Measurements from ENCODE around the gene AQP2. TPM values are rescaled to one million over a fixed set of nuclear protein-coding genes. Genes with fewer than 3 reads are reported as not detected.

Gene AQP2
- total RNA-seq, 1 donor from 2014 or later = not detected

DNA sequence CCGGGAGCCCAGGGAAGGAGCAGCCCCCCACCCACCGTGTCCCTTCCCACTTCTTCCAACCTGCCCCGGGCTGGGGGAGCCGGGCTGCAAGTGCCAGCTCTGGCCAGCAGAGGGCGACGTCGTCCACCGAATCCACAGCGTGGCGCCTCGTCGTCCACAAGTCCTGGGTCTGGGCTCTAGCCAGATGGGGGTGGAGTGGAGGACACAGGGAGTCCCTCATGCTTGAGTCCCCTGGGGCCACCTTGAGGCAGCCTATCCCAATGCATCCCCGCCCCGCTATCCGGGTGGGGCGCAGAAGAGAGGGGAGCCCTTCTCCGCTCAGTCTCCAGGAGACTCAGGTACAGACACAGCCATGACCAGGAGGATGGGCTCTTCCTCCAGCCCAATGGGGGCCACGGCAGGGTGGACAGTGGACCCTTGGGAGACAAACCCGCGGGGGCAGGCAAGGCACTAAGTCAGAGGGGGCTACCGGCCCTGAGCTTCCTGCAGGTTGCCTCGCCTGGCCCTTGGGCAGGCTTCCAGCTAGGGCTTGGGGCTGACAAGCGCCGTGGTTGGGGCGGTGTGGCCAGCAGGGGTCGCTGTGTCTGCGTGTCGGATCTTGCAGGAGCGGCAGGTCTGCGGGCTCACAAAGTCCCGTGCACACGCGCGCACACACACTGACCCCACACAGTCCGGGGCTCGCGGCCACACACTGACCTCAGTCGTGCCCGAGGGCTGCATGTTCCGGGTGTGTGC, 16.7 kb downstream of the AQP2 start:
- Mint-ChIP-seq H3K4me1 (ENCODE audit: low read depth) (no peaks in the 10 kb centered on the region), H3K4me3 (peak overlapping the region; percentile 67), H3K27ac (peak overlapping the region; percentile 69), H3K36me3 (ENCODE audit: low read depth) (no peaks in the 10 kb centered on the region), H3K9me3 (no peaks in the 10 kb centered on the region), H3K27me3 (ENCODE audit: insufficient read depth) (peaks cover 34% of the 10 kb centered on the region)
- DNase-seq (ENCODE audit: low spot score) = peak; percentile 83
- intact Hi-C loops (cut with micrococcal nuclease) = loop anchor here (1.0 to 5.0 kb wide), 8 partner anchors 22 to 208 kb away; partner anchors contain the start of gene RACGAP1

DNA sequence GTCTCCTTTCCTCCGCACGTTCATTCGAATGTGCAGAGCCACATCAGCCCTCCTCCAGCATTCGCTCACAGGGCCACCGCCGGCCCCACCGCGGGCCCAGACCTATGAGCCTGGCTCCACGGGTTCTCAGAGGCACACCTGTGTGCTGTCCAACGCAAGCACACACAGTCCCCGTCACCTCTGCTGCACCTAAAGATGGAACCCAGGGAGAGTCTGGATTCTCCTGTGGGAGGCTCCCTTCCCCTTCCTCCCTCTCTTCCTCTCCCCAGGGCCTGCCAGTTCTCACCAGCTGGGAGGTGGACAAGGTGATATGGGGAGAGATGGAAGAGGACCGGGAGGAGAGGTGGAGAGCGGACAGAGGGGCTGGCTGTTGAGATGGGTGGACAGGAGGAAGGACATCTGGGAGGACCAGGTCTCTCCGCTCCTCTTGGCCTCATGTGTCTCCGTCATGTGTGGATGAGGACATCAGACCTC, 17.3 kb downstream of the AQP2 start:
- peaks cover 30% of the 10 kb centered on the region for H3K27me3 Mint-ChIP-seq (ENCODE audit: insufficient read depth)
- peak overlapping the region; percentile 52 for H3K4me3 Mint-ChIP-seq
- DNase-seq (ENCODE audit: low spot score) = no peak
- no peak overlapping the region for H3K27ac Mint-ChIP-seq
- H3K9me3 Mint-ChIP-seq = no peaks in the 10 kb centered on the region
- intact Hi-C loops (cut with micrococcal nuclease) = loop anchor here (1.0 to 5.0 kb wide), 8 partner anchors 23 to 207 kb away; partner anchors contain the start of gene RACGAP1
- H3K4me1 Mint-ChIP-seq (ENCODE audit: low read depth) = no peaks in the 10 kb centered on the region
- H3K36me3 Mint-ChIP-seq (ENCODE audit: low read depth) = no peaks in the 10 kb centered on the region

GRCh38 chr12:49968471-49968870, 17.9 kb downstream of the AQP2 start:
- intact Hi-C loops (cut with micrococcal nuclease) = loop anchor here (5.0 kb wide), 1 partner anchor 191 kb away; no protein-coding TSS in a partner anchor
- no peaks in the 10 kb centered on the region for H3K4me1 Mint-ChIP-seq (ENCODE audit: low read depth)
- no peak for DNase-seq (ENCODE audit: low spot score)
- no peaks in the 10 kb centered on the region for H3K9me3 Mint-ChIP-seq
- peaks cover 24% of the 10 kb centered on the region for H3K27me3 Mint-ChIP-seq (ENCODE audit: insufficient read depth)
- H3K4me3 Mint-ChIP-seq = no peak overlapping the region
- no peak overlapping the region for H3K27ac Mint-ChIP-seq
- no peaks in the 10 kb centered on the region for H3K36me3 Mint-ChIP-seq (ENCODE audit: low read depth)

GRCh38 chr12:49969027-49969426, 18.5 kb downstream of the AQP2 start:
- peaks cover 20% of the 10 kb centered on the region for H3K27me3 Mint-ChIP-seq (ENCODE audit: insufficient read depth)
- no peaks in the 10 kb centered on the region for H3K4me1 Mint-ChIP-seq (ENCODE audit: low read depth)
- intact Hi-C loops (cut with micrococcal nuclease) = loop anchor here (5.0 kb wide), 1 partner anchor 192 kb away; no protein-coding TSS in a partner anchor
- H3K4me3 Mint-ChIP-seq = no peak overlapping the region
- no peaks in the 10 kb centered on the region for H3K36me3 Mint-ChIP-seq (ENCODE audit: low read depth)
- no peak for DNase-seq (ENCODE audit: low spot score)
- no peaks in the 10 kb centered on the region for H3K9me3 Mint-ChIP-seq
- H3K27ac Mint-ChIP-seq = no peak overlapping the region

DNA sequence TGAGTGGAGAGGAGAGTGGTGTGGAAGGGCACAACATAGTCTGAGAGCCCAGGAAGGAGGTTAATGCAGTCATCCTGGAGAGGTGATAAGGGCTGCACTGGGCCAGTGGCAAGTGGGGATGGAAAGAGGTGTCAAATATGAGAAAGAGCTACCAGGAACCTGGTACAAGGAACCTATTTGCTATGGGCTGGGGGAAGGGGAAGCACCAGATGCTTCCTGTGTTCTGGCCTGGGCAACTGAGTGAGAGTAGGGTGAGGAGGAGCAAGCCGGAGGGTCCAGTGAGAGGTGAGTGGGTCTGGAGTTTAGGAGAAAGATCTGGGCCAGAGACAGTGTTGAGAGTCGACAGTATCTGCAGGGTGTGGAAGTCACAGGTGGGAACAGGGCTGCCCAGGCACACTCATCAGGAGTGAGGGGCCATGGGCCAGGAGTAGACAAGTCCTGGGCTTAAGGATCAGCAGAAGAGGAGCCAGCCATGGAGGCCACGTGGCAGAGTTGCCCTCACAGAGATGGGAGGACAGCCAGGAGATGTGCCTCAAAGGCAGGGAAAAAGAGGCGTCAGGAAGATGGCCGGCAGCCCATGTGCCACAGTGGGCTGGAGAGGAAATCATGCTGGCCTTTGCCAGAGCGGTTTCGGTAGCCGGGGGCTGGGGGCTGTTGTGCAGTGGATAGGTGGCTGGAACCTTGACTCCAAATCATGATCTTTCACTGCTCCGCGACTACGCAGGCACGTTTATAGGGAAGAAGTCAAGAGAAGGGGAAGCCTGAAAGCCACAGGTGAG, 19.3 kb downstream of the AQP2 start:
- Mint-ChIP-seq H3K9me3 (no peaks in the 10 kb centered on the region), H3K27me3 (ENCODE audit: insufficient read depth) (peaks cover 13% of the 10 kb centered on the region), H3K36me3 (ENCODE audit: low read depth) (no peaks in the 10 kb centered on the region)

GRCh38 chr12:49970658-49971057, 20.1 kb downstream of the AQP2 start:
- Mint-ChIP-seq H3K4me1 (ENCODE audit: low read depth) (no peaks in the 10 kb centered on the region), H3K9me3 (no peaks in the 10 kb centered on the region), H3K27ac (no peak overlapping the region), H3K27me3 (ENCODE audit: insufficient read depth) (peaks cover 8% of the 10 kb centered on the region), H3K36me3 (ENCODE audit: low read depth) (no peaks in the 10 kb centered on the region), H3K4me3 (no peak overlapping the region)
- DNase-seq (ENCODE audit: low spot score) = no peak
- intact Hi-C loops (cut with micrococcal nuclease) = no loop called here

More for the DNA sequence above, 19.3 kb downstream of the AQP2 start:
- Mint-ChIP-seq H3K27ac (no peak overlapping the region), H3K4me3 (no peak overlapping the region), H3K4me1 (ENCODE audit: low read depth) (no peaks in the 10 kb centered on the region)
- no peak for DNase-seq (ENCODE audit: low spot score)
- intact Hi-C loops (cut with micrococcal nuclease) = loop anchor here (5.0 kb wide), 1 partner anchor 193 kb away; no protein-coding TSS in a partner anchor

GRCh38 chr12:49971141-49971540, 20.6 kb downstream of the AQP2 start:
- Mint-ChIP-seq H3K36me3 (ENCODE audit: low read depth) (no peaks in the 10 kb centered on the region), H3K9me3 (no peaks in the 10 kb centered on the region), H3K4me1 (ENCODE audit: low read depth) (no peaks in the 10 kb centered on the region), H3K27me3 (ENCODE audit: insufficient read depth) (peaks cover 6% of the 10 kb centered on the region), H3K27ac (no peak overlapping the region), H3K4me3 (no peak overlapping the region)
- intact Hi-C loops (cut with micrococcal nuclease) = no loop called here
- no peak for DNase-seq (ENCODE audit: low spot score)

DNA sequence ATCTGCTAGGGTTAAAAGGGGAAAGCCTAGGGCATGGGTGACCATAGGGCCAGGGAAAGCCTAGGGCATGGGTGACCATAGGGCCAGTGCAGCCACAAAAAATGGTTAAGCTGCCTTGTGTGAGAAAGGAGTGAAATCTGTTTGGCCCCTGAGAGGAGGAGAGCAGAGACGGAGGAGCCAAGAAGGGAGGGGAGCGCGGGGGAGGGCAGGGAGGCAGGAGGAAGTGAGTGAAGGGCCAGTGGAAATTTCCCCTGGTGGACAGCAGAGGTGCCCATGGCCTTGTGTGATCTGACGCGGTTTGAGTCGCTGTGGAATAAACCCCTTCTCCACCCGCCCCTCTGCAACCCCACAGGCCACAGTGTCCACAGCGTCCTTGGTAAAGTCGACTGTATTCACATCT, 21.6 kb downstream of the AQP2 start:
- Mint-ChIP-seq H3K36me3 (ENCODE audit: low read depth) (no peaks in the 10 kb centered on the region), H3K27ac (no peak overlapping the region), H3K9me3 (no peaks in the 10 kb centered on the region), H3K4me3 (no peak overlapping the region), H3K27me3 (ENCODE audit: insufficient read depth) (peaks cover 1% of the 10 kb centered on the region), H3K4me1 (ENCODE audit: low read depth) (no peaks in the 10 kb centered on the region)
- no peak for DNase-seq (ENCODE audit: low spot score)
- intact Hi-C loops (cut with micrococcal nuclease) = no loop called here

DNA sequence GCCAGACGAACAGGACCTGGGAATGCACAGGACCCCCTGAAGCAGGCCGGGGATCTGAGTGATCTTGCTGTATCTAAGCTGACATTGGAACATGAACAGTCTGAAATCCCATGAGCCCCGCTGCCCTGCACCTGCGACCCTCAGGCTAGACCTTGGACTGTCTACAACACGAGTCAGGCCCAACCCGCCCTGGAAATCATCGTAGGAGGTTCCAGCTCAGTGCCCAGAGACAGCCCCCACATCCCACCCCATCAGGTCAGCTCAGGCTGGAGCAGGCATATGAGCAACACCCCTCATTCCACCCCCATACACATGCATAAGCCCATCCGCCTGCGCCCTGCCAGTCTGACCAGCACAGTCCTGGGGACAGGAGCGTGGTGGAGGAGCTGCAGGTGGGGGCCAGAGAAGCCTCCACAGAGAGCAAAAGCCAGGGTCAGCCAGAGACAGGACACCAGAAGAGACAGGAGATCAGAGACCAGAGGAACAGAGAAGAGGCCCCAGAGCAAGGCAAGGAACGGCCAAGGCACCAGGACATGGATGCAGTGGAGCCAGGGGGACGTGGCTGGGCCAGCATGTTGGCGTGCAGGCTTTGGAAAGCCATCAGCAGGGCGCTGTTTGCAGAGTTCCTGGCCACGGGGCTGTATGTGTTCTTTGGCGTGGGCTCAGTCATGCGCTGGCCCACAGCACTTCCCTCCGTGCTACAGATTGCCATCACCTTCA, 22.3 kb downstream of the AQP2 start, which contains the start of gene AQP6:
Gene AQP6, plus strand, starts transcription at position 307 of the 720 bp plus-strand sequence. Its CDS starts 227 bp downstream, at position 534.
- Mint-ChIP-seq H3K36me3 (ENCODE audit: low read depth) (no peaks in the 10 kb centered on the region), H3K4me3 (no peak within 1 kb of the TSS), H3K4me1 (ENCODE audit: low read depth) (no peaks in the 10 kb centered on the region), H3K27ac (no peak within 1 kb of the TSS), H3K27me3 (ENCODE audit: insufficient read depth) (no peaks in the 10 kb centered on the region), H3K9me3 (no peaks in the 10 kb centered on the region)
- intact Hi-C loops (cut with micrococcal nuclease) = no loop called here
- no peak for DNase-seq (ENCODE audit: low spot score)

GRCh38 chr12:49973361-49973830, 22.9 kb downstream of the AQP2 start:
- H3K27me3 Mint-ChIP-seq (ENCODE audit: insufficient read depth) = no peaks in the 10 kb centered on the region
- H3K27ac Mint-ChIP-seq = no peak overlapping the region
- H3K9me3 Mint-ChIP-seq = no peaks in the 10 kb centered on the region
- intact Hi-C loops (cut with micrococcal nuclease) = no loop called here
- no peaks in the 10 kb centered on the region for H3K4me1 Mint-ChIP-seq (ENCODE audit: low read depth)
- no peaks in the 10 kb centered on the region for H3K36me3 Mint-ChIP-seq (ENCODE audit: low read depth)
- H3K4me3 Mint-ChIP-seq = no peak overlapping the region
- no peak for DNase-seq (ENCODE audit: low spot score)

GRCh38 chr12:49974231-49974675, 23.7 kb downstream of the AQP2 start:
- H3K27me3 Mint-ChIP-seq (ENCODE audit: insufficient read depth) = no peaks in the 10 kb centered on the region
- DNase-seq (ENCODE audit: low spot score) = no peak
- no peaks in the 10 kb centered on the region for H3K4me1 Mint-ChIP-seq (ENCODE audit: low read depth)
- H3K36me3 Mint-ChIP-seq (ENCODE audit: low read depth) = no peaks in the 10 kb centered on the region
- intact Hi-C loops (cut with micrococcal nuclease) = no loop called here
- no peak overlapping the region for H3K4me3 Mint-ChIP-seq
- no peaks in the 10 kb centered on the region for H3K9me3 Mint-ChIP-seq
- no peak overlapping the region for H3K27ac Mint-ChIP-seq

DNA sequence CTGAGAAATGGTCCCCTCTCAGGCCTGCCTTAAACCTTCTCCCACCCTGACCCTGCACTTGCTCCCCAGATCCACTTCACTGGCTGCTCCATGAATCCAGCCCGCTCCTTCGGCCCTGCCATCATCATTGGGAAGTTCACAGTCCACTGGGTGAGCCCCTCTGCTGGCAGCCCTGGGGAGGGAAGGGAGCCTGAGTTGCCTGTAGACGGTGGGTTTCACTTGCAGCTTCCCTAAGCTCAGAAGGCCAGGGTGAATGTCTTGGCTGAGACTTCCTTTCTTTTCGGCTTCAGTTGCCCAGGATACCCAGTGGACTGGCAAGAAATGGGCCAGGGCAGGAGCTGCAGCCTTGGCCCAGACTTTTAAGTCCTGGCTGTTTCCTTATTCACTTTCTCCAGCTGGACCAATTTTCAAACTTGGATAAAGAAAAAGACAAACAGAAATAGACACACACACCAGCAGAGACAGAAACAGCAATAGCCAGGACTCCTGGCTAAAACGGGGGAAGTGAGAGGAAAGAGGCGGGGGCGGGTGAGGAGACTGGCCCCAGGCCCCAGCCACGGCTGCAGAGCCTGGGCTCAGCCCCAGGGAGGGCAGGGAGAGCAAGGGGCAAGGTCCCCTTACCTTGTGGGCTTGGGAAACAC, 24.3 kb downstream of the AQP2 start:
- Mint-ChIP-seq H3K27me3 (ENCODE audit: insufficient read depth) (no peaks in the 10 kb centered on the region), H3K36me3 (ENCODE audit: low read depth) (no peaks in the 10 kb centered on the region), H3K4me1 (ENCODE audit: low read depth) (no peaks in the 10 kb centered on the region), H3K4me3 (no peak overlapping the region), H3K9me3 (no peaks in the 10 kb centered on the region), H3K27ac (peak overlapping the region; percentile 10)
- intact Hi-C loops (cut with micrococcal nuclease) = no loop called here
- no peak for DNase-seq (ENCODE audit: low spot score)

Data from activated T-helper 1 cell treated with anti-CD3 and anti-CD28 coated beads, Interleukin-12 subunit alpha, Interleukin-12 subunit beta, Interleukin-2, Interleukin-4 antibody, amounts not matched to agents 30 ng/mL and 10 ng/mL and 1 ng/mL, durations not matched to agents 14 hours and 24 hours and 36 hours (primary cell).